Transverse colon (tissue), 4 donors: ENCODE data around the gene UBXN2A. TPM values are rescaled to one million over a fixed set of nuclear protein-coding genes. Genes with fewer than 3 reads are reported as not detected.

ENCODE experiments used
- DNase-seq: peaks from one replicate; pipeline ENCODE4 v3.0.0-alpha.2; 2019
- H3K27ac ChIP-seq, 4 donors: fragments of 200-600 bp; sonication (generic); 2 replicates each; pipeline ENCODE4 v1.5.1; 2016 to 2018; ENCODE audit warnings: inconsistent platforms in 4 of 4
- H3K27me3 ChIP-seq: fragments of 200-600 bp; sonication (generic); 2 replicates; pipeline ENCODE4 v1.5.1; 2017; ENCODE audit warnings: inconsistent platforms
- H3K36me3 ChIP-seq, 4 donors: fragments of 200-600 bp; sonication (generic); 2 replicates each; pipeline ENCODE4 v1.5.1; 2017 to 2019; ENCODE audit warnings: inconsistent platforms in 4 of 4
- H3K4me1 ChIP-seq, 4 donors: fragments of 200-600 bp; sonication (generic); 2 replicates each; pipeline ENCODE4 v1.5.1; 2017 to 2020; ENCODE audit warnings: inconsistent platforms in 4 of 4
- H3K4me3 ChIP-seq, 4 donors: fragments of 200-600 bp; sonication (generic); 1 replicate in 1 of 4; 2 replicates in 3 of 4; pipeline versions ENCODE4 v1.5.1 to v1.6.1; 2017 to 2019; ENCODE audit warnings: inconsistent platforms in 4 of 4
- H3K9me3 ChIP-seq, 2 donors: fragments of 200-600 bp; sonication (generic); 2 replicates each; pipeline ENCODE4 v1.5.1; 2017 to 2019; ENCODE audit warnings: inconsistent platforms in 2 of 2
- EP300 ChIP-seq: sonication (generic); formaldehyde crosslinking; IDR thresholded peaks from one replicate; pipeline ENCODE4 v1.6.1; 2017; ENCODE audit warnings: antibody characterized with exemption, low read depth
- POLR2A ChIP-seq: fragments of 450-650 bp; IDR thresholded peaks from one replicate; pipeline ENCODE4 v1.6.1; 2016; ENCODE audit warnings: antibody characterized with exemption, mild to moderate bottlenecking, moderate library complexity
- POLR2AphosphoS5 ChIP-seq, 3 donors: sonication (generic); formaldehyde crosslinking; IDR thresholded peaks; one replicate each; pipeline ENCODE4 v1.6.1; 2016; ENCODE audit warnings: antibody characterized with exemption in 3 of 3
- WGBS, 2 donors: methylation state at CpG; one replicate each; pipeline ENCODE4 v1.1.5; 2018; ENCODE audit warnings: low coverage in 1 of 2; 5-methylcytosine and 5-hydroxymethylcytosine counted together
- in situ Hi-C, 4 donors: fragments of 200-750 bp; cut with MboI; loops; one replicate each; pipeline versions ENCODE4 v1.15.0 to v1.15.1; 2017; ENCODE audit warnings: low sequenced_read_pairs in 3 of 4, low pct_ligation_motif_present in 1 of 4, low pct_unique_long_range_greater_than_20kb in 1 of 4
- intact Hi-C: fragments of 100-400 bp; cut with DNase I; formaldehyde crosslinking; loops from one replicate; pipeline ENCODE4 v1.15.1; 2023; ENCODE audit warnings: low total_unique reads
- total RNA-seq, 4 donors: library from RNA; depleted of rRNA; stranded (reverse); fragments of >200 nt; gene quantifications; one replicate each; pipeline ENCODE4 v1.1.0, GENCODE V29; 2016
- TF ChIP-seq, protein P1 (sequence below), 5 experiments: fragments of 200-600 bp in 3 of 5; fragments of 450-650 bp in 2 of 5; sonication (generic) in 3 of 5; IDR thresholded peaks; 1 replicate in 2 of 5; 2 replicates in 3 of 5; pipeline ENCODE4 v1.5.1; 2016 to 2017; ENCODE audit warnings: antibody characterized with exemption in 5 of 5, inconsistent platforms in 3 of 5, mild to moderate bottlenecking in 2 of 5, moderate library complexity in 1 of 5

Gene UBXN2A
- total RNA-seq, 4 donors from 2014 or later = 6.4 to 13.7 (median 10.8) TPM

DNA sequence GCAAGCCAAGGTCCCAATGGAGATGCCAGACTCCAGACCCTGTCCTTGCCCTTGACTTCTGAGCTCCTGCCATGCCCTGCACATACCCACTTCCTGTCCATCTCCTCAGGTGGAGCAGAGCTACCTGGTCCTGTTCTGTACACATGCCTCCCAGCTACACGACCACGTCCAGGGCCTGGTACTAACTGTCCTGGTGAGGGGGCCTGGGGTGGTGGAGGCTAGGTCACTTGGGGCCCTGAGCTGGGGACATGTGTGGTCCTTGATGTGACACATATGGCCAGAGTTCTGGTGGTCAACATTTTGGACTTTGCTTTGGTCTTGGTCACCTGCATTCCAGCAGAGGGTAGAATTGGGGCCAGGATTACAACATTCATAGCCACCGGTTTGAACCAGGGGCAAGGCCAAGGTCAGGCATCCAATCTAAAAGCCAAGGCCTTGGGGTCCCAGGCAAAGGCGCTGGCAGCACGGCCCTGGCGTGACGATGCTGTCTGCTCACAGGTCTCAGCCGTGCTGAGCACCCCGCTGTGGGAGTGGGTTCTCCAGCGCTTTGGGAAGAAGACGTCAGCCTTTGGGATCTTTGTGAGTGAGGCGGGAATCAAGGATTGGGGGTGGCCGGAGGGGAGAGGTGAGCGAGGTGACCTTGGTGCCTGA lies 82.2 kb downstream of the UBXN2A start:
- Histone ChIP-seq H3K4me3 (no peak overlapping the region), H3K27ac (no peak overlapping the region), H3K4me1 (no peaks in the 10 kb centered on the region), H3K9me3 (no peaks in the 10 kb centered on the region), H3K27me3 (no peaks in the 10 kb centered on the region), H3K36me3 (no peaks in the 10 kb centered on the region)
- no peak for TF ChIP-seq POLR2A
- TF ChIP-seq, protein P1, sequence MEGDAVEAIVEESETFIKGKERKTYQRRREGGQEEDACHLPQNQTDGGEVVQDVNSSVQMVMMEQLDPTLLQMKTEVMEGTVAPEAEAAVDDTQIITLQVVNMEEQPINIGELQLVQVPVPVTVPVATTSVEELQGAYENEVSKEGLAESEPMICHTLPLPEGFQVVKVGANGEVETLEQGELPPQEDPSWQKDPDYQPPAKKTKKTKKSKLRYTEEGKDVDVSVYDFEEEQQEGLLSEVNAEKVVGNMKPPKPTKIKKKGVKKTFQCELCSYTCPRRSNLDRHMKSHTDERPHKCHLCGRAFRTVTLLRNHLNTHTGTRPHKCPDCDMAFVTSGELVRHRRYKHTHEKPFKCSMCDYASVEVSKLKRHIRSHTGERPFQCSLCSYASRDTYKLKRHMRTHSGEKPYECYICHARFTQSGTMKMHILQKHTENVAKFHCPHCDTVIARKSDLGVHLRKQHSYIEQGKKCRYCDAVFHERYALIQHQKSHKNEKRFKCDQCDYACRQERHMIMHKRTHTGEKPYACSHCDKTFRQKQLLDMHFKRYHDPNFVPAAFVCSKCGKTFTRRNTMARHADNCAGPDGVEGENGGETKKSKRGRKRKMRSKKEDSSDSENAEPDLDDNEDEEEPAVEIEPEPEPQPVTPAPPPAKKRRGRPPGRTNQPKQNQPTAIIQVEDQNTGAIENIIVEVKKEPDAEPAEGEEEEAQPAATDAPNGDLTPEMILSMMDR (IDR thresholded peaks at IDR 0.05) = no peak
- no peak for TF ChIP-seq POLR2AphosphoS5 (IDR thresholded peaks at IDR 0.05)
- no peak for TF ChIP-seq EP300
- WGBS, 2 donors = 96% methylated on average over 14 of the region's 14 CpGs; no CpG with 5 or more reads in 1 of the 2 donors
- DNase-seq = no peak
- in situ Hi-C loops = no loop called here
- intact Hi-C loops = no loop called here

DNA sequence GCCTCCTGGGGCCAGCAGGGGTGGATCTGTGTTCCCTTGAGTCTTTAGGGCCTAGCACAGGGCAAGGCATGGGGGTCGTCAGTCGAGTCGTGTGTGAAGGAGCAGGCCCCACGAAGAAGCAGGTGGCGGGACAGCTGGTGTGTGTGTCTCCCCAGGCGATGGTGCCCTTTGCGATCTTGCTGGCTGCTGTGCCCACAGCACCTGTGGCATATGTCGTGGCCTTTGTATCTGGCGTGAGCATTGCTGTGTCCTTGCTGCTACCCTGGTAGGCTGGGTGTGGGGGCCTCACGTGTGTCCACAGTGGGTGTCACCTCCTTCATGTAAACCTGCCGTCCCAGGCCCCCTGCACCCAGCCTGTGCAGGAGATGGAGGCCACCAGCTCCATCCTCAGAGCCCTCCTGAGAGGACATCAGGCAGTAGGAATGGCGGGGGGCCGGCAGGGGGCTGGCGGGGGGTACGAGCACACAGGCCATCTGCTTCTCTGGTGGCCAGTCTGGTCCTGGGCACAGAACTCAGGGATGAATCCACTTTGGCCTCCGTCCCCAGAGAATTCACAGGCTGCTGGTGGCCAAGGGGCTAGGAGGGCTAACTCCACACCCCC lies 82.8 kb downstream of the UBXN2A start:
- TF ChIP-seq EP300 (no peak), POLR2AphosphoS5 (IDR thresholded peaks at IDR 0.05) (no peak), POLR2A (no peak)
- TF ChIP-seq, protein P1 (IDR thresholded peaks at IDR 0.05) = no peak
- H3K36me3 ChIP-seq = no peaks in the 10 kb centered on the region

DNA sequence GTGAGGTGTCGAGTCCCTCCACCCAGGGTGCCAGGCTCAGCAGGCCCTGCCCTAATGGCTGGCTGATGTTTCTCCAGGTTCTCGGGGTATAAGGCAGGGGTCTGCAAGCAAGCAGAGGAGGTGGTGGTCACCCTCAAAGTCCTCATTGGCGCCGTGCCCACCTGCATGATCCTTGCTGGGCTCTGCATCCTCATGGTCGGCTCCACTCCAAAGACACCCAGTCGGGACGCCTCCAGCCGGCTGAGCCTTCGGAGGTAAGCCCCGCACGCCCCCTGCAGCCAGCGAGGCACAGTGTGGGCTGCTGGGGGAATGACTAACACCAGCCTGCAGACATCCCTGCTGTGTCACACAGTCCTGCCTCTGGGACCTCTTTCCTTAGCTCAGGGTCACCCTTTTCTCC lies 83.8 kb downstream of the UBXN2A start:
- Histone ChIP-seq H3K4me3 (no peak overlapping the region), H3K36me3 (no peaks in the 10 kb centered on the region), H3K4me1 (no peaks in the 10 kb centered on the region), H3K27ac (no peak overlapping the region), H3K27me3 (no peaks in the 10 kb centered on the region), H3K9me3 (no peaks in the 10 kb centered on the region)
- intact Hi-C loops = no loop called here
- TF ChIP-seq EP300 (no peak), POLR2AphosphoS5 (IDR thresholded peaks at IDR 0.05) (no peak), POLR2A (no peak)
- TF ChIP-seq, protein P1 (IDR thresholded peaks at IDR 0.05) = no peak
- WGBS, 2 donors = 75% methylated on average over 12 of the region's 12 CpGs; no CpG with 5 or more reads in 1 of the 2 donors
- in situ Hi-C loops = no loop called here
- no peak for DNase-seq

More for the DNA sequence above, 82.8 kb downstream of the UBXN2A start:
- 94% methylated on average over 14 of the region's 16 CpGs; no CpG with 5 or more reads in 1 of the 2 donors for WGBS, 2 donors
- Histone ChIP-seq H3K4me3 (no peak overlapping the region), H3K9me3 (no peaks in the 10 kb centered on the region), H3K4me1 (no peaks in the 10 kb centered on the region), H3K27ac (no peak overlapping the region), H3K27me3 (no peaks in the 10 kb centered on the region)
- in situ Hi-C loops = no loop called here
- no peak for DNase-seq
- intact Hi-C loops = no loop called here

DNA sequence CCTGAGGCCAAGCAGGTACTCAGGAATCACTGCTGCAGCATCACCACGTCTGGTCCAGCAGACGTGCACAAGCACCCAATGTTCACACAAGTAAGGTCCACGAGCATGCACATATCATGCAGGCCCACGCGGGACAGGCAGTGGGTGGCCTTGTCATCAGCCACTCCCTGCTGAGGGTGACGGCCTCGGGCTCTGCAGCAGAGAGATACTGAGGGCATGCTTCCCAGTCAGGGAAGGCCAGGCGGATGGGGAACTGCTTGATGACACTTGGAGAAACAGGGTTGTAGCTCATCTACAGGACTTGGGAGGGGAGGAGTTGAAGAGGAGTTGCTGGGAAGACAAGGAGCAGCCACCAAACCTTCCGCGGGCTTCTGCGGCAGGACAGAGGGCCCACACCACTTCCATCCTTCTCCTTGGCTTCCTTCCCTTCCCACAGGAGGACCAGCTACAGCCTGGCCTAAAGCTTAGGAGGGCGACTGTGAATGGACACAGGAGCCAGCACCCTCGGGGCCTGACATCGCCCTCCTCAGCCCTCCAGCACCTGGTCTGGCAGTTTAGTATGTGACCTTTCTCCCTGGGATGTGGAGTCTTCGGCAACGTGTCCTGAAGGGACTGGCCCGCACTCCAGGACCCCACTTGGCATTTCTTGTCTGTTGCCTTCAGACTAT lies 84.9 kb downstream of the UBXN2A start:
- peaks cover 0 to 5% (median 2%) of the 10 kb centered on the region in 4 donors for H3K36me3 ChIP-seq
- TF ChIP-seq POLR2AphosphoS5 (IDR thresholded peaks at IDR 0.05) (no peak), POLR2A (no peak), EP300 (no peak)
- TF ChIP-seq, protein P1 (IDR thresholded peaks at IDR 0.05) = no peak
- no peak for DNase-seq
- WGBS, 2 donors = 93 to 100% methylated on average over 3 to 17 of the region's 17 CpGs
- no peak overlapping the region for H3K4me3 ChIP-seq
- H3K27ac ChIP-seq = no peak overlapping the region
- no peaks in the 10 kb centered on the region for H3K27me3 ChIP-seq
- H3K4me1 ChIP-seq = no peaks in the 10 kb centered on the region
- intact Hi-C loops = no loop called here
- in situ Hi-C loops = no loop called here
- no peaks in the 10 kb centered on the region for H3K9me3 ChIP-seq
